Left cardiac atrium (tissue), 4 donors: ENCODE data around the gene RNF125. TPM values are rescaled to one million over a fixed set of nuclear protein-coding genes. Genes with fewer than 3 reads are reported as not detected.

Source experiments
- ATAC-seq, 2 donors: fragments of 200-7000 bp; cut with Tn5 transposase; one replicate each; pipeline ENCODE4 v1.9.1; 2020; ENCODE audit warnings: mild to moderate bottlenecking in 2 of 2, moderate library complexity in 2 of 2
- DNase-seq: peaks from one replicate; pipeline ENCODE4 v3.0.0-alpha.2; 2020
- intact Hi-C, 2 donors: fragments of 100-400 bp; cut with DNase I; formaldehyde crosslinking; loops; one replicate each; pipeline versions ENCODE4 v1.14.1 to v1.15.1; 2022 to 2023
- total RNA-seq, 2 donors: library from RNA; stranded (reverse); fragmentation: NEBNext Ultra II Directional; extraction: Animal tissue kit (Norgen Biotek cat#: 25700); gene quantifications; one replicate each; pipeline ENCODE4 v1.2.1, GENCODE V29; 2021
- donor health status: DM: no; HTN: yes; CAD: no.
- donor health status: DM: no; HTN: yes; CAD: no; lungs with severe emphysema.
- donor health status: DM: yes; HTN: yes; CAD: no.
- donor health status: Dilated cardiomyopathy.

The RNF125 gene
- total RNA-seq, 2 donors from 2014 or later = 3.5 to 5.1 TPM

DNA sequence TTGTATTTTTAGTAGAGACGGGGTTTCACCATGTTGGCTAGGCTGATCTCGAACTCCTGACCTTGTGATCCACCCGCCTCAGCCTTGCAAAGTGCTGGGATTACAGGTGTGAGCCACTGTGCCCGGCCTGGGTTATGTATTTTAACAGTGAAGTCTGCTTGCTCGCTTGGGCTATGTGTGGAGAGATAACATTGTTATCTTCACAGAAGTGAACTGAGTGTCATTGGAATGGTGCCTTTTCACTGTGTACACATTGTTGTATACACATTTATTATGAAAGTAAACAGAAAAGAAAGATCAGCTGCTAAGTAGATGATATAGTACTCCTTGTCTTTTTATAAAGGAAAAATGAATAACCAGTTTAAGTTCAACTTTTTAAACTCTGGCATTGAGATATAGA is 103.4 kb downstream of the RNF125 start:
- no peak for ATAC-seq
- DNase-seq = no peak
- intact Hi-C loops = no loop called here

Other genes starting within 250 kb of the RNF125 start
- 10 to 100 TPM; 30.7 to 35.5 TPM for gene TRAPPC8, start 75.7 kb upstream of the RNF125 start, total RNA-seq
- gene RNF138, start 73.0 kb downstream of the RNF125 start, total RNA-seq = 10 to 100 TPM; 12.4 to 17.2 TPM
- not detected for gene MEP1B, start 171.2 kb downstream of the RNF125 start, total RNA-seq